Right lobe of liver (tissue), 6 donors: ENCODE results near the gene PTPN12. TPM values are rescaled to one million over a fixed set of nuclear protein-coding genes. Genes with fewer than 3 reads are reported as not detected.
A peak's percentile ranks its signal among the peaks of the same experiment; 100 is the strongest.
"Not testable (repeated sequence)": the region's sequence is repeated elsewhere in the genome, so short reads cannot be mapped to it uniquely, and the experiment has no call there.

Source experiments
- ATAC-seq, 4 donors: fragments of 200-7000 bp; cut with Tn5 transposase; one replicate each; pipeline ENCODE4 v1.9.1; 2020; ENCODE audit warnings: mild to moderate bottlenecking in 4 of 4, moderate library complexity in 4 of 4
- DNase-seq, 3 donors: peaks; one replicate each; pipeline ENCODE4 v3.0.0-alpha.2; 2020
- H3K27ac ChIP-seq, 3 donors: fragments of 200-600 bp; one replicate each; pipeline ENCODE4 v1.8.0; 2022
- H3K27me3 ChIP-seq, 2 donors: fragments of 200-600 bp; one replicate each; pipeline ENCODE4 v1.8.0; 2022
- H3K36me3 ChIP-seq, 4 donors: fragments of 200-600 bp; sonication (generic) in 1 of 4; one replicate each; pipeline versions ENCODE4 v1.5.1 to v1.8.0; 2017 to 2022; ENCODE audit warnings: control low read depth in 1 of 4
- H3K4me1 ChIP-seq, 4 donors: fragments of 200-600 bp; sonication (generic) in 1 of 4; one replicate each; pipeline versions ENCODE4 v1.5.1 to v1.8.0; 2017 to 2022; ENCODE audit warnings: control low read depth in 1 of 4
- H3K4me3 ChIP-seq, 3 donors: fragments of 200-600 bp; one replicate each; pipeline ENCODE4 v1.8.0; 2022
- H3K9me3 ChIP-seq, 4 donors: fragments of 200-600 bp; sonication (generic) in 1 of 4; one replicate each; pipeline versions ENCODE4 v1.5.1 to v1.8.0; 2017 to 2022; ENCODE audit warnings: control low read depth in 1 of 4
- CTCF ChIP-seq, 4 donors: fragments of 200-600 bp in 3 of 4; fragments of 450-650 bp in 1 of 4; IDR thresholded peaks; one replicate each; pipeline versions ENCODE4 v1.5.1 to v1.8.0; 2016 to 2022; ENCODE audit warnings: antibody characterized with exemption in 4 of 4, mild to moderate bottlenecking in 2 of 4
- POLR2A ChIP-seq: fragments of 450-650 bp; IDR thresholded peaks from one replicate; pipeline ENCODE4 v1.6.1; 2017; ENCODE audit warnings: antibody characterized with exemption, mild to moderate bottlenecking
- WGBS: methylation state at CpG from one replicate; pipeline ENCODE4 v1.1.6; 2018; ENCODE audit warnings: low coverage, low lambda C conversion rate; ENCODE audit not compliant: insufficient coverage; ENCODE audit errors: missing lambda C conversion rate; 5-methylcytosine and 5-hydroxymethylcytosine counted together
- intact Hi-C, 2 donors: fragments of 100-400 bp; cut with DNase I; formaldehyde crosslinking; loops; one replicate each; pipeline versions ENCODE4 v1.11.2 to v1.14.1; 2022
- total RNA-seq, 6 experiments: library from RNA; depleted of rRNA in 2 of 6; stranded (reverse); fragments of >200 nt in 2 of 6; fragmentation: NEBNext Ultra II Directional in 3 of 6; extraction: Animal tissue kit (Norgen Biotek cat#: 25700) in 3 of 6; gene quantifications; one replicate each; pipeline versions ENCODE4 v1.1.0 to v1.2.4, GENCODE V29; 2016 to 2023
- donor health status: DM: no; HTN: yes; CAD: no.
- donor health status: DM: no; HTN: no; CAD: no.
- donor health status: DM: no; HTN: no; CAD: no.
- donor health status: DM: no; HTN: yes; CAD: no.
- donor health status: DM: no; HTN: yes; CAD: no.

Gene PTPN12
- total RNA-seq, 6 experiments from 2014 or later: 14.8 to 44.0 (median 27.3) TPM

- no peak for ATAC-seq
- no peak for DNase-seq
- TF ChIP-seq CTCF (IDR thresholded peaks at IDR 0.05) (no peak), POLR2A (no peak)
- Histone ChIP-seq H3K27me3 (no peaks in the 10 kb centered on the region), H3K4me1 (peaks cover 0 to 11% (median 5%) of the 10 kb centered on the region in 4 donors), H3K9me3 (no peaks in the 10 kb centered on the region), H3K4me3 (no peak overlapping the region), H3K27ac (no peak overlapping the region), H3K36me3 (no peaks in the 10 kb centered on the region)
- intact Hi-C loops: no loop called here
- 74% methylated on average over 1 of the region's 1 CpG for WGBS
These were observed 16.8 kb upstream of the PTPN12 start for GRCh38 chr7:77520261-77520660.

- ATAC-seq: not testable (repeated sequence)
These were observed 15.6 kb upstream of the PTPN12 start for GRCh38 chr7:77521537-77521936.

GRCh38 chr7:77524731-77525130 is 12.4 kb upstream of the PTPN12 start:
- no peaks in the 10 kb centered on the region for H3K27me3 ChIP-seq
- TF ChIP-seq CTCF (IDR thresholded peaks at IDR 0.05) (no peak), POLR2A (no peak)
- no peaks in the 10 kb centered on the region for H3K9me3 ChIP-seq
- H3K4me1 ChIP-seq: no peaks in the 10 kb centered on the region
- DNase-seq (no peak), ATAC-seq (peak in 1 of 4 donors; percentile 15)
- H3K36me3 ChIP-seq: no peaks in the 10 kb centered on the region
- intact Hi-C loops: no loop called here
- H3K4me3 ChIP-seq: no peak overlapping the region
- no peak overlapping the region for H3K27ac ChIP-seq

More at GRCh38 chr7:77521537-77521936, 15.6 kb upstream of the PTPN12 start:
- WGBS: 85% methylated on average over 5 of the region's 5 CpGs
- H3K4me3 ChIP-seq, H3K36me3 ChIP-seq, H3K9me3 ChIP-seq, H3K4me1 ChIP-seq, H3K27ac ChIP-seq, H3K27me3 ChIP-seq, intact Hi-C loops, DNase-seq: not testable (repeated sequence)

GRCh38 chr7:77525231-77525630 is 11.9 kb upstream of the PTPN12 start:
- no peaks in the 10 kb centered on the region for H3K9me3 ChIP-seq
- H3K4me3 ChIP-seq: no peak overlapping the region
- no peaks in the 10 kb centered on the region for H3K27me3 ChIP-seq
- ATAC-seq: no peak
- DNase-seq: no peak
- WGBS: 78% methylated on average over 2 of the region's 2 CpGs
- intact Hi-C loops: no loop called here
- no peaks in the 10 kb centered on the region for H3K4me1 ChIP-seq
- H3K36me3 ChIP-seq: no peaks in the 10 kb centered on the region
- no peak overlapping the region for H3K27ac ChIP-seq
- no peak for TF ChIP-seq CTCF (IDR thresholded peaks at IDR 0.05)
- TF ChIP-seq POLR2A: no peak

GRCh38 chr7:77528368-77528767 is 8.7 kb upstream of the PTPN12 start:
- no peaks in the 10 kb centered on the region for H3K27me3 ChIP-seq
- H3K27ac ChIP-seq: no peak overlapping the region
- H3K36me3 ChIP-seq: no peaks in the 10 kb centered on the region
- no peaks in the 10 kb centered on the region for H3K9me3 ChIP-seq
- TF ChIP-seq CTCF (IDR thresholded peaks at IDR 0.05) (no peak), POLR2A (no peak)
- DNase-seq: no peak
- intact Hi-C loops: no loop called here
- ATAC-seq: no peak
- no peaks in the 10 kb centered on the region for H3K4me1 ChIP-seq
- H3K4me3 ChIP-seq: no peak overlapping the region
